Left cardiac atrium (tissue), 4 donors: Measurements from ENCODE around the gene SS18. TPM values are rescaled to one million over a fixed set of nuclear protein-coding genes. Genes with fewer than 3 reads are reported as not detected.

Experiments
- ATAC-seq, 2 donors: fragments of 200-7000 bp; cut with Tn5 transposase; one replicate each; pipeline ENCODE4 v1.9.1; 2020; ENCODE audit warnings: mild to moderate bottlenecking in 2 of 2, moderate library complexity in 2 of 2
- DNase-seq: peaks from one replicate; pipeline ENCODE4 v3.0.0-alpha.2; 2020
- intact Hi-C, 2 donors: fragments of 100-400 bp; cut with DNase I; formaldehyde crosslinking; loops; one replicate each; pipeline versions ENCODE4 v1.14.1 to v1.15.1; 2022 to 2023
- total RNA-seq, 2 donors: library from RNA; stranded (reverse); fragmentation: NEBNext Ultra II Directional; extraction: Animal tissue kit (Norgen Biotek cat#: 25700); gene quantifications; one replicate each; pipeline ENCODE4 v1.2.1, GENCODE V29; 2021
- donor health status: DM: no; HTN: yes; CAD: no.
- donor health status: DM: no; HTN: yes; CAD: no; lungs with severe emphysema.
- donor health status: DM: yes; HTN: yes; CAD: no.
- donor health status: Dilated cardiomyopathy.

SS18 gene
- total RNA-seq, 2 donors from 2014 or later = 31.6 to 46.9 TPM

- ATAC-seq (no peak), DNase-seq (no peak)
- intact Hi-C loops = loop anchor here in 1 of 2 donors (10.0 kb wide), 1 partner anchor 78 kb away; no protein-coding TSS in a partner anchor
Observed at GRCh38 chr18:26083099-26083498, 7.3 kb downstream of the SS18 start.

- intact Hi-C loops = loop anchor here in 1 of 2 donors (10.0 kb wide), 1 partner anchor 78 kb away; no protein-coding TSS in a partner anchor
- ATAC-seq (no peak), DNase-seq (no peak)
Observed at GRCh38 chr18:26082475-26082874, 7.9 kb downstream of the SS18 start.

DNA sequence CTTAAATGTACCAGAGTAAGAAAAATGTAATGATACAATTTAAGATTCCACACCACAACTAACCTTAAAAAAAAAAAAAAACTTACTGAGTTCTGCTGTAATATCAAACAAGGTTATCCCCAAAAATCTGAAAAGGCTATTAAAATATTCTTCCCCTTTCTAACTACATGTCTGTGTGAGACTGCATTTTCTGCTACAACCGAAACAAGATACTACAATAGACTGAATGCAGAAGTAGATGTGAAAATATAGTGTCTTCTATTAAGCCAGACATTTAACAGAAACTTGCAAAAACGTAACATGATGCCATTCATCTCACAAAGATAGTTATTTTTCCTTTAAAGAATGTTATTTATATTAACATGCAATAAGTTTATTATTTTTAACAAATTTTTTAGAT lies 16.2 kb downstream of the SS18 start:
- no peak for DNase-seq
- ATAC-seq = no peak
- intact Hi-C loops = no loop called here

DNA sequence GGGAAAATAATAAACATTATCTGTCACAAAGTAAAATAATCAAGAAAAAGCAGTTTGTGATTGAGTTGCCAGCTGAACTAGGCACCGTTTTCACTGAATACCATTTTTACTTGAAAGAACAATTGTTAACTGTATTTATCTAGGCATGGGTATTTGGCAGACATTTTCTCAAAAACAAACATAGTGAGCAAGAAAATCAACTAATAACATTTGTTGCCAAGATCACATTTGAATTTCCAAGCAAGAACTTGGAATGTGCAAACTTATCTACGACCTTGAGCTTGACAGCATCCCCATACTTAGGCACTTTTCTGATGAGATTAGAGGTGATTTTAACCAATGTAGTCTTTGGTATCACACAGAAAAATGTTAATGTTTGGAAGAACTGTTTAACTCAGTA lies 16.7 kb downstream of the SS18 start:
- intact Hi-C loops = no loop called here
- ATAC-seq (no peak), DNase-seq (no peak)

DNA sequence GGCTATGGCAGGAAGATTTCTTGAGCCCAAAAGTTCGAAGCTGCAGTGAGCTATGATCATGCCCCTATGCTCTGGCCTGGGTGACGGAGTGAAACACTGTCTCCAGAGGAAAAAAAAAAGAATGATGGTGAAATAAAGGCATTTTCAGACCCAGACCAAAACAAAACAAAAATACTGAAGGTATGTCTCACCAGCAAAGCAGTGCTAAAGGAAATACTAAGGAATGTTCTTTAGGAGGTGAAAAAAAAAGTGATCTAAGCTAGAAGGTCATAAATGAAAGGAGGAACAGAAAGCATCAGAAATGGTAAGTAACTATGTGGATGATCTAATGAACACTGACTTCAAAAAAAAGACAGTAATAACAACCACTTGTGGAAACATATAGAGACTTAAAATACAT lies 18.7 kb downstream of the SS18 start:
- DNase-seq (no peak), ATAC-seq (no peak)
- intact Hi-C loops = no loop called here

GRCh38 chr18:26071020-26071419 lies 19.4 kb downstream of the SS18 start:
- no peak for DNase-seq
- ATAC-seq = no peak
- intact Hi-C loops = no loop called here

DNA sequence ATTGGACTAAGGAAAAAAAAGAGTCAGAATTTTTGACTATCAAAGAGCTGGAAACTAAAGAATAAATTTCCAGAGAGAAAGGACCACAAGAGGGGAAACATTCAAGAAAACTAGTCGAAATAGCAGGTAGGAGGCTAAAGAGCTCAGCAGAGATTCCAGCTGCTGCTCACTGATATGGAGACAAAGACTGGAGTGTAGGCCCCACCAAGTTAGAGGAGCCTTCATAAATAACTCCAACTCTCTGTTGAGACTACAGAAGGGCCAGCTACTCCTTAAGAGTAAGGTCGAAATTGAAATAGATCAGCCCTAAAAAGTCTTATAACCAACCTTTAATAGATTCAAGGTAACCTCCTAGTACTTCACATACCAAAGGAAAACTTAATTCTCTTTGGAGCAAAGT lies 31.1 kb downstream of the SS18 start:
- DNase-seq = no peak
- intact Hi-C loops = no loop called here
- no peak for ATAC-seq

DNA sequence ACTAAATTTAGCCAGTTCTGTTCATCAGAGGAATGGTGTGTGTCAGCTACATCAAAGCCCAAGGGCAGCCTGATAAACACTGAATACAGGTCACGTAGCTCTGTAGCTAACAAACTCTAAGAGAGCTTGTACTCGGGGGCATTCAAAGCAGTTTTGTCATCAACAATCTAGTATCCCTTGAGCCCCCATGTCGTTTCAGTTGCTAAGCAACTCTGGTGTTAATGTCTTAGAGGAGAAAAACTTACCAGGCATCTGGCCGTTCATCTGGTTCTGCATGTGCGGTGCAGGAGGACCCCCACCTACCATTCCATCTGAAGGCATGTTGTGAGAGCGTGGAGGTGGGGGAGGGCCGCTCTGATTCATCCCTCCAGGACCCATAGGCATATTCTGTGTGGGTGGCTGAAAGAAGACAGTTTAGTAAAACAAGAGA lies 33.1 kb downstream of the SS18 start:
- DNase-seq = no peak
- ATAC-seq = peak; percentile 54 to 70
- intact Hi-C loops = no loop called here

DNA sequence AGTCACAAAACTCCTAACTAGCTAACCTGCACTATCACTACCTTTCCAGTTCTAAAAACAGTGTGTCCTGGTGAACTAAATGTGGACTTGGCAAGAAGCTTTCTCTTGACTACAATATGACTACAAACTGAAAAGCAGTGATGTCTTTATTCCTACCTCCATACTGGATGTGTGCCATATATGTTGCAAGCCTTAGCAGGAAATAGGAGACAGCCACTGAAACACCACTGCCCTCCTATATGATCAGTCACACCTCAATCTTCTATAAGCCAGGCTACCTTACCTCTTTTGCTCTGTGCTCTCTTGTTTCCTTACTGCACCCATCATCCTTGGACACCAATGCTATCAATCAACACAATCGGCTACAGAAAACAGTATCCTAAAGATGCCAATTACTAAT lies 34.1 kb downstream of the SS18 start:
- intact Hi-C loops = no loop called here
- DNase-seq (no peak), ATAC-seq (no peak)

DNA sequence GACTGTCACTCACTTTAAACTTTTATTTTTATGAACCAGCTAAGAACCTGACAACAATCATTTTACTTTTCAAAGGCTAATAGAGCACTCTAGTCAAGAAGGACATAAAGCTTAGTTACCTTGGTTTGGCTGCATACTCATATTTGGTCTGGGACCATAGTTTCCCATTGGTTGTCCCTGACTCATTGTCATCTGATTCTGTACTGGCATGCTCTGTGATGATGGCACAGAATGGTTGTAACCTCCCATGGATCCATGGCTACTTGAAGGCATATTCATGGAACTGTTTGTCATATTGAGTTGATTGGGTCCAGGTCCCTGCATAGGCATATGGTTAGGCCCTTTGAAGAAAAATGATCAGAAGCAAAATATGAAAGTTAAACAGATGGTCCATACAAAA lies 37.9 kb downstream of the SS18 start:
- ATAC-seq (no peak), DNase-seq (no peak)
- intact Hi-C loops = no loop called here

DNA sequence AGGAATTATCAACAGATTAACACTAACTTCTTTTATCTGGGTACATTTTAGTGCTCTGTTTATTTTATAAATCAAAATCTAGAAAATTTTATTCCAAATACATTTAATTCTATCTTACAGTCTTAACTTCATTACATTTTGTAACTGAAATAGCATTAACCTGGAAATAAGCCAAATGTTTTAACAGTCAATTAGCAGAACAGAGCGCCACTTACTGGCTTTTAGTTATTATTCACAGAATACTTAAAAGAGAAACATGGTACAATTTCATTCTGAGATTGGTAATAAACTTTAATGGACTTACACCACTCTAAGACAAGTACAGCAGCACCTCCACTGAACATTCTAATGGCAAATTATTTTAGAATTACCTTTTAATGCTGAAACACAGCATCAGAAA lies 38.6 kb downstream of the SS18 start:
- no peak for DNase-seq
- ATAC-seq = no peak
- intact Hi-C loops = no loop called here

DNA sequence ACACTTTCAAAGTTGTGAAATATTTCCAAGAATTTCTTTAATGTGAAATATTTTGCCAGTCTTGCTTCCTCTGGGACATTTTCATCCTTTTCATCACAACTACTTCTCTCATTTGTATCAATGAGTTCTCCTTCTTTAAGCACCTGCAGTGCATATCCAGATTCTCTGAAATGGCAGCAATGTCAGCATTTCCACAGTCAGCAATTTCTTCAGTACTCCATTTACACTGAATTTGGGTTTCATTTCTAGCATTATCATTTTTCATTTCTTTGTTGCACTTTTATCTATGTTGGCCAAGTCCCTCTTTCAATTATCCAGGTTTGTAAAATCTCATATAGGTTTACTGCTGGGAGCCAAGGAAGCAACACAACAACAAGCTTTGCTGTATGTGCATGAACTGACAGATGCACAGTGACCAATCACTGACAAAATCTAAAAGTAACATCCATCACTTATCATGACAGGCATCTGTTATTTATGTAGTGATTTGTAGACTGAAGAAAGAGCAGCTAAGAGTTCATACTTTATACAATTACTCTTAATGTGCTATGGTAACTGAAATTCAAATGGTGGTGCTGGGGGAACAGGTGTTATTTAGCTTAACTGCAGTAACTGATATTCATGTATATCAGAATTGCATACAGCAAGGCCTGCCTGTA lies 43.9 kb downstream of the SS18 start:
- DNase-seq = no peak
- ATAC-seq = no peak
- intact Hi-C loops = no loop called here

DNA sequence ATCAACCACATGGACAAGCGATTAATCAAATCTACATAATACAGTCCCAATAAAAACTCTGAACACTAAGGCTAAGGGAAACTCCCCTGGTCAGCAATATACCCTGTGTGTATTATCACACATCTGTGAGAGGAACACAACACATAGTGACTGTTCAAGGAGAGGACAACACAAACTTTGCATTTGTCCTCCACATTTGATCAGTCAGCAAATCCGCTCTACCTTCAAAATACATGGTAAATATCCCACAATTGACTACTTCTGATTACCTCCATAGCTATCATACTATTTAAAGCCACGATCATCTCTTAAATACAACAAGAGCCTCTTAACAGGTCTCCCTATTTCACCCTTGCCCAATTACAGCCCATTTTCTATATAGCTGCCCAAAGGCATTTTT lies 45.6 kb downstream of the SS18 start:
- ATAC-seq = no peak
- DNase-seq = no peak
- intact Hi-C loops = no loop called here

DNA sequence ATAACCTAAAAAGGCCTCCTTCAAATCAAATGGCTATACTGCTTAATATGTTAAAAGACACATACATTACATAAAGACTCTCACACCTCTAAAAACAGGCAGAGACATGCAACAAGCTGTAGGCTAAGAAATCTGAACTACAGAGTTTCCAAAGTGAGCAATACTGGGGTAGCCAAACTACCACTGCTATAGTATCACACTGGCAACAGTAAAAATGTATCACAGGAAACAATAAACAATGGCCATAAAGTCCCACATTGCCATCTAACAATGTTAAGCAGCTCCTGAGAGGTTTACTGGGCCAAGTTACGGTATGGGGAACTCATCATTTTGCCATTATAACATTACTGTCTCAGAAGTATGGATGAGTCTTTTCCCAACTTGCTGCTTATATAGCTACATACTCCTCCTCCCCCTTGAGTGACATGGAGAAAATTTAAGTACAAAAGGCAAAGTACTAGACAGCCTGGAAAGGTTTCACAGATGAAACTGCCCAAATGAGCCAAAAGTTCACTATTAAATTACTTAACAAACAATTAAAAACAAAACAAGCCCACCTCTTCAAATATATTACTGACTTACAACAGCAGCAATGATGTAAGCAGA lies 50.3 kb downstream of the SS18 start:
- ATAC-seq (no peak), DNase-seq (no peak)
- intact Hi-C loops = no loop called here

GRCh38 chr18:26039203-26039602 lies 51.2 kb downstream of the SS18 start:
- DNase-seq (no peak), ATAC-seq (no peak)
- intact Hi-C loops = no loop called here

DNA sequence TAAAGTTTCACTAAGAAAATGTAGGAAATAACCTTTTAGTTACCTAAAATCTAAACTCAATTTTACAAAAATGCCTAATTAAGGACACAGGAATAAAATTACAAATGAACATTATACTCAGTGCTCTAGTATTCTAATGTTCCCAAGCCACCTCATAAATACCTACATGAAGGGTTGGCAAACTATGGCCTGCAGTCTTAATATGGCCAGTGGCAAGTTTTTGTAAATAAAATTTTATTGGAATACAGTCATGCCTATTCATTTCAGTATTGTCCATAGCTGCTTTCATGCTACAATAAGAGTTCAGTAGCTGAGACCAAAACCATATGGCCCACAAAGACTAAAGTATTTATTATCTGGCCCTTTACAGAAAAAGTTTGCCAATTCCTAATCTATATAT lies 53.8 kb downstream of the SS18 start:
- DNase-seq (no peak), ATAC-seq (no peak)
- intact Hi-C loops = no loop called here

GRCh38 chr18:26034850-26035497 lies 55.4 kb downstream of the SS18 start:
- no peak for ATAC-seq
- intact Hi-C loops = no loop called here
- DNase-seq = no peak

GRCh38 chr18:26022585-26022984 lies 67.8 kb downstream of the SS18 start:
- ATAC-seq (no peak), DNase-seq (no peak)
- intact Hi-C loops = no loop called here

DNA sequence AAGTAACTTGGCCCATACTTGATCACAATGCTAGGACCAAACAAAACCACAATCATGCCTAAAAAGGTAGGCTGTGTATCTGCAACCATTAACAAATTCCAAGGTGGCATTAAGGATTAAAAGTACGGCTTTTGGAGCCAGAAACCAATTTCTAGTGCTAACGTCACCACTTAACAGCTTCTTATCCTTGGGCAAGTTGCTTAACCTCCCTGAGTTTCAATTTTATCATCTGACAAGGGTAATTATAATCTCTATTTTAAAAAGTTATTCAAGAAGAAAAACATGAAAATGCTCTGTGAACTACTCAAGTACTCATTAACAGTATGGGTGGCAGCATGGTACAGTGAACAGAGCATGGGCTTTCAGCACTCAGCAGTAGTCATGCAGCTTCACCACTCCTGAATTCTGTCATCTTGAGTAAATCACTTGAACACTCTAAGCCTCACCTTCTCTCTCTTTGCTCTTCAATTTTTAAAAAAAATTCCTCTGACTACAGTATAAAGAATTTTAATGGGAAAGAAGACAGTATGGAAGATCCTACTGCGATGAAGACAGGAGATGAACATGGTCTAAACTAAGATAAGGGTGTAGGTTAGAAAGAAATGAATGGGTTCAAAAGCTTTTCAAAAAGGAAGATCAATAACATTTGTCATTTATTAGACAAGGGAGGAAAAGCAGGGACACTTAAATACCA lies 69.2 kb downstream of the SS18 start:
- ATAC-seq = no peak
- no peak for DNase-seq
- intact Hi-C loops = no loop called here

DNA sequence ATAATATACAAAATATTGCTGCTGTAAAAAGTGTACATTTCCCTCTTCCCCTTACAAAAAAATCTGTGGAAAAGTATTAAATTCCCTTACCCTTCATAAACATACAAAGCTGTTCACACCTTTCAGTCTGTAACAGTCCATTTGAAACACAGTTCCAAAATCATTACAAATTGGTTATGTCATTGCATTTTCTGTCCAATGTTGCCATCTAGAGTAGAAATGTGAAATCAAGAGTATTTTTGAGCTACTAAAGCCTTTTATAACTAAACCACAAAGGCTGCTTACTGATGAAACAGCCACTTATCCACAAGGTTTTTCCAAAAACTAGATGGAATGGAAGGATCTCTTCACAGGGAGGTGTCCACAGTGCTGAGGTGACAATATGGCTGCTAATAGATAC lies 72.5 kb downstream of the SS18 start:
- ATAC-seq = no peak
- DNase-seq = no peak
- intact Hi-C loops = no loop called here
